Activated CD8-positive, alpha-beta memory T cell treated with anti-CD3 and anti-CD28 coated beads for 24 hours (primary cell): ENCODE measurements around the gene ZDHHC3.

Source experiments
- DNase-seq: peaks from one replicate; pipeline ENCODE4 v3.0.0-alpha.2; 2020

ZDHHC3 gene

GRCh38 chr3:44976002-44976815 is at the start of gene ZDHHC3, which contains the start of gene EXOSC7:
Gene ZDHHC3 (minus strand): TSS chr3:44976174. CDS start chr3:44959436, 16,738 bp downstream.
Gene EXOSC7 (plus strand): TSS chr3:44976244. CDS start chr3:44976278, 34 bp downstream.
- peak; percentile 90 for DNase-seq

DNA sequence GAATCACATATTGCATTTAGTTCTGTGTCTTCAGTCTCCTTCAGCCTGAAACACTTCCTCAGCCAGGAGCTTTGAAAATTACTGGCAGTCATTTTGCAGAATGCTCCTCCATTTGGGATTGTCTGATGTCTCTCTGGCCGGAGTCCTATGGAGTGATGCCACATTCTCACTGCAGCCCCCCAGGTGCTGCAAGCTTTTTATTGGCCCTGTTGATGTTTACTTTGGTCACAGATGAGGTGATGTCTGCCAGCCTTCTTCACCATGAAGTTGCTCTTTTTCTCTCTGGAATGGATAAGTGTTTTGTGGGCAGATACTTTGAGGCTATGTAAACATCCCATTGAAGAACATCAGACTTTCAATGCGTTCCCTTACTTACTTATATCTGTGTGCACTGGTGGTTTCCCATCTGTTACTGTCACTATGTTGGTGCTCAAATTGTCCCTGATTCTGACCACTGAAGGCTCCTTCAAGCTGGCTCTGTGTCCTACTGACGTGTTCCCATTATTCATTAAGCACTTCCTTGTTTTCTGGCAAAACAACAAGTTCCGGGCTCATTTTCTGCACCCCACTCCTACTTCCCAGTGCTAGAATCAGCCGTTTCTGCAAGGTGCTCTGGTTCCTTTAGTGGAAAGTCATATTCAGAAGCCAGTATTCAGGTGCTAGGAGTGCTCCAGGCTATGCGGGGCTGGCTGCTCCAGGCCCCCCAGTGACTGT is 48.7 kb upstream of the ZDHHC3 start:
- DNase-seq, result no peak

GRCh38 chr3:45023675-45024074 is 47.7 kb upstream of the ZDHHC3 start:
- no peak for DNase-seq

DNA sequence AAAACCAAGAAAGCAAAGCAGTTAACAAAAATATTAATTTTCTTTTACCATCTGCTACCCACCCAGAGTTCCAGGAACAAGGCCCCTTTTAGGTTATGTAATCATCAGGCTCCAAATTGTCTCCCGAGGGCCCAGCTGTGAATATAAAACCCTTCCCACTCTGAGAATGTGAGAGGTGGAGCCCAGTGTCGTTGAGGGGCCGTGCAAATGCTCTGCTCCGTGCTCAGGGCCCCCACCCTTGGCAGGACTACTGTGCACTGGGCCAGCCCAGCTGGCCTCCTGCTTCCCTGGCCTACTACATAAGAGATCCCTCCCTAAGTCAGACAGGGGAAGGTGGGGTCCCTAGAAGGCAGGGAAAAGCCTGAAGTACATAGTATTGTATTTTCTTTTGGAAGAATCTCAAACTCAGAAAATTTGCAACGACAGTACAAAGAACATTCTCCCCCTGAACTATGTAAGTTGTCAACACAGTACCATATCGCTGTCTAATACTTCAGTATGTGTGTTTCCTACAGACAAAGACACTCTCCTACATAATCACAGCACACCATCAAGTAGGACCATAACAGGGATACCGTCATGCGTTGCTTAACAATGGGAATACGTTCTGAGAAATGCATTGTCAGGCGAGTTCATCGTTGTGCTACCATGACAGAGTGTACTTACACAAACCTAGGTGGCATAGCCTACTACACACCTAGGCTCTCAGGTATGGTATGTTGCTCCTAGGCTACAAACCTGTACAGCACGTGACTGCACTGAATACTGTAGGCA is 45.7 kb upstream of the ZDHHC3 start:
- DNase-seq, result no peak

DNA sequence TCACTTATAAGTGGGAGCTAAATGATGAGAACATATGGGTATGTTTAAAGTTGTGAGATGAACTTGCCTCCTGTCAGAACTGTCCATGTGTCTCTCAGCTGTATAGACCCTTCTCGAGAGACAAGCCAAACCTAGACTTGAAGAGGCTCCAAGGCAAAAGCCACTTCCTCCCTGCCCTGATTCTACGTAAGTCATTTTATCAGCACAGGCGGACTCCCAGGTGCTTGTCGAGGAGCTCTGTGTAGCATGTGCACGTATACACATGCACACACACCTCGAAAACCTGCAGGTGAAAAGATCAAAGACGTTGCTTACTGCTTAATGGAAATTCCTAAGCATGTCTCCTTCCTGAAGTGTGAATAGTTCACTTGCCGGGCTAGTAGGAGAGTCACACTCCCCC is 44.6 kb upstream of the ZDHHC3 start:
- DNase-seq, result no peak

- DNase-seq, result no peak
Observed at GRCh38 chr3:45017821-45018220, 41.8 kb upstream of the ZDHHC3 start.

DNA sequence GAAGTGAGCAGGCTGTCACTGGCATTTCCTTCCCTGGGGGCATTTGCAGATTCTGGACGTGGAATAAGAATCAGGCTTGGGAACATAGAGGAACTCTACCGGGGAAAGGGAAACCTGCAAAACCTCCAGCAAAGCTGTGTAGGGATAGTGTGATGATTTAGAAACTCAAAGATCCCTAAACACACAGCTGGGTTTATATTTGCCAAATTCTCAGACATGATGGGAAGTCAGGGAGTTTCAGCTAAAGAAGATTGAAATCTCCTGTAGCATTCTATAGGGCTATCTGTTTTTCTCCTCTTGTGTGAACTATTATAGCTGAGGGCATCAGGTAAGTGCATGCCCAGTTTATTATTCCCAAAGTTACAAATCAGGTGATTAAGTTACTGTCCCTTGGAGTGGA is 40.9 kb upstream of the ZDHHC3 start:
- no peak for DNase-seq

DNA sequence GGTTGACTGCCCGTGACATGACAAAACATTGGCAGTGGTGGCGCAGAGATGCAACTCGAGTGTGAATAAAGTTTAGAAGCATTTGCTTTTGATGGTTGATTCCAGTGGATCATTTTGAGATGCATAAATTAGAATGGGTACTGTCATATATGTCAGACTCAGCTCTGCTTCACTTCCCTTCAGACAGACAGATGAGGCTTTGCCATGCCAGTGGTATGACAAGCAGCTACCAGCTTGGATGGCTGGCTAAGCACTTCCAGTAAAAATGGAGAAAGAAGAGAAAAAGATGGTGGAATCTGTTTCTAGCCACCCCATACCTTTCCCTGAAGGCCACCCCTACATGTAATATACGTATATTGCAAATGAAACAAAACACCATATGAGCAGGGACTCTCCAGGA is 36.6 kb upstream of the ZDHHC3 start:
- no peak for DNase-seq

- DNase-seq, result no peak
Observed at GRCh38 chr3:45011756-45012508, 36.0 kb upstream of the ZDHHC3 start.

- no peak for DNase-seq
Observed at GRCh38 chr3:45010811-45011333, 34.9 kb upstream of the ZDHHC3 start.

GRCh38 chr3:45009868-45010267 is 33.9 kb upstream of the ZDHHC3 start:
- DNase-seq, result no peak

GRCh38 chr3:45008117-45008516 is 32.1 kb upstream of the ZDHHC3 start:
- DNase-seq, result no peak

GRCh38 chr3:45007091-45007490 is 31.1 kb upstream of the ZDHHC3 start:
- DNase-seq, result no peak

GRCh38 chr3:45003859-45004258 is 27.9 kb upstream of the ZDHHC3 start:
- DNase-seq, result no peak

DNA sequence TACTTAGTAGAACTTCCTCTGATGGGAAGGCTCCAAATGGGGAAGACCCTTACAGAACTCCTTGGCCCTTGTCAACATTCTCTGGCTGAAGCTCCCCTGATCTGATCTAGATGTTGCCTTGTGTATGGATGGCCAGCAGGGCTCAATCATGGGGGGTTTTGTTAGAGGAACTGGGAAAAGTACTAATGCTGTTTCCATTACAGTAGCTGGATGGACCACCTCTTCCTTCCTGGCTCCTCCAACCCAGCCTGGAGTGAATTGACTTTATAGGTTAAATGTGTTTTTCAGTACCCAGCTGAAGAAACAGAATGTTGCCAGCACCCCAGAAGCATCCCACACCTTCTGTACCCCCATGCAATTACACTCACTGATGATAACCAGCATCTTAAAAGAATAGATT is 27.4 kb upstream of the ZDHHC3 start:
- no peak for DNase-seq

- no peak for DNase-seq
Observed at GRCh38 chr3:45002720-45003119, 26.7 kb upstream of the ZDHHC3 start.

DNA sequence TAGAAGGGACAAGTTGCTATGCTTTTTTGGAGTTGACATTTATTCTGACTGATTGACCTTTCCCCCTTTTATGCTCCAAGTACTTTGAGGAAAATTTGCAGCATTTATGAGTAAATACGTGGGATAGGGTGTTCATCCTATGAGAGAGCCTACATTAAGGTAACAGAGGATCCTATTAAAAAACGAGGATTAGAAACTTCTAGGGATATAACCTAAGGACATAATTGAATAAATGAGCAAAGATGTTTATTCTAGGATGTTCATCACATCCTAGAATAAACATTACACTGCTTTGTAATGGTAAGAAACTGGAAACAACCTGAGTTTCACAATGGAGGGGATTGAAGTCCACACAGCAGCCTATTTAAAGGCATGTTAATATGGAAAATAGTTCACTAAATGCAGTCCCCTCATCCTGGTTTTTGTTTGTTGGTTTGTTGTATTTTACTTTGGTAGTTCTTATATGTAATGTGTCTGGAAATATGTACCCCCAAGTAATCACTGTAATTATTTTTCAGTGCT is 26.2 kb upstream of the ZDHHC3 start:
- no peak for DNase-seq

GRCh38 chr3:45001738-45002137 is 25.8 kb upstream of the ZDHHC3 start:
- no peak for DNase-seq

GRCh38 chr3:45000823-45001222 is 24.8 kb upstream of the ZDHHC3 start:
- no peak for DNase-seq

GRCh38 chr3:44999782-45000181 is 23.8 kb upstream of the ZDHHC3 start:
- DNase-seq, result no peak

DNA sequence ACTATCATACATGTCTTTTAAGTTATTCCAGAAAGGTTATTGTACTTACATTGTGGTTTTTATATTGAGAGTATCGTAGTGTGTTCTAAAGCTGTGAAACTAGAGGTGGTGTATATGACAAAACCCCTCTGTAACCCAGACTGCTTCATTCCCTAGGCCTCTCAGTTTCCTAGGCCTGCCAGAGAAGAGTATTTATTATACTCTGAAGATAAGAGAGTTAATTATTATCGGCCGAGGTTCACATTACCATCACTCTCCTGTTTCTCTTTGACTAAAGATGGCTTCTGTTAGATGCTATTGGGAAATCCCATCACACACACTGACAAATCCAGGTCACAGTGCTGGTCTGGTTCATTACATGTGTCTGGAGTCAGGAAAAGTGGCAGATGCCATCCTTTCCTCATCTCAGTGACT is 20.6 kb upstream of the ZDHHC3 start:
- DNase-seq, result no peak

GRCh38 chr3:44995142-44995770 is 19.3 kb upstream of the ZDHHC3 start:
- DNase-seq, result no peak
